Measurements from ENCODE around the gene CELF4.

CELF4 gene

GRCh38 chr18:37527395-37527794 lies 38.2 kb downstream of the CELF4 start:
- DNase-seq (ENCODE audit: extremely low read depth in 1 of 2, low read depth in 1 of 2) = no peak

GRCh38 chr18:37525262-37525585 lies 40.4 kb downstream of the CELF4 start:
- DNase-seq (ENCODE audit: extremely low read depth in 1 of 2, low read depth in 1 of 2) = no peak

- DNase-seq (ENCODE audit: extremely low read depth in 1 of 2, low read depth in 1 of 2) = no peak
These were observed 40.9 kb downstream of the CELF4 start for GRCh38 chr18:37524498-37525261.

- no peak for DNase-seq (ENCODE audit: extremely low read depth in 1 of 2, low read depth in 1 of 2)
These were observed 41.5 kb downstream of the CELF4 start for GRCh38 chr18:37524139-37524497.

GRCh38 chr18:37521510-37522465 lies 43.8 kb downstream of the CELF4 start:
- no peak for DNase-seq (ENCODE audit: extremely low read depth in 1 of 2, low read depth in 1 of 2)

- no peak for DNase-seq (ENCODE audit: extremely low read depth in 1 of 2, low read depth in 1 of 2)
These were observed 45.1 kb downstream of the CELF4 start for GRCh38 chr18:37520508-37520907.

- DNase-seq (ENCODE audit: extremely low read depth in 1 of 2, low read depth in 1 of 2) = no peak
These were observed 46.0 kb downstream of the CELF4 start for GRCh38 chr18:37519510-37520135.

- no peak for DNase-seq (ENCODE audit: extremely low read depth in 1 of 2, low read depth in 1 of 2)
These were observed 49.2 kb downstream of the CELF4 start for GRCh38 chr18:37516361-37516853.

- DNase-seq (ENCODE audit: extremely low read depth in 1 of 2, low read depth in 1 of 2) = no peak
These were observed 50.6 kb downstream of the CELF4 start for GRCh38 chr18:37514953-37515352.

GRCh38 chr18:37512400-37512799 lies 53.2 kb downstream of the CELF4 start:
- no peak for DNase-seq (ENCODE audit: extremely low read depth in 1 of 2, low read depth in 1 of 2)

GRCh38 chr18:37511721-37512298 lies 53.8 kb downstream of the CELF4 start:
- no peak for DNase-seq (ENCODE audit: extremely low read depth in 1 of 2, low read depth in 1 of 2)

- DNase-seq (ENCODE audit: extremely low read depth in 1 of 2, low read depth in 1 of 2) = no peak
These were observed 56.0 kb downstream of the CELF4 start for GRCh38 chr18:37509600-37509999.

- DNase-seq (ENCODE audit: extremely low read depth in 1 of 2, low read depth in 1 of 2) = no peak
These were observed 57.4 kb downstream of the CELF4 start for GRCh38 chr18:37508207-37508606.

- no peak for DNase-seq (ENCODE audit: extremely low read depth in 1 of 2, low read depth in 1 of 2)
These were observed 58.4 kb downstream of the CELF4 start for GRCh38 chr18:37507239-37507638.

GRCh38 chr18:37506001-37506400 lies 59.6 kb downstream of the CELF4 start:
- DNase-seq (ENCODE audit: extremely low read depth in 1 of 2, low read depth in 1 of 2) = no peak

- DNase-seq (ENCODE audit: extremely low read depth in 1 of 2, low read depth in 1 of 2) = no peak
These were observed 60.3 kb downstream of the CELF4 start for GRCh38 chr18:37505321-37505720.

- no peak for DNase-seq (ENCODE audit: extremely low read depth in 1 of 2, low read depth in 1 of 2)
These were observed 63.0 kb downstream of the CELF4 start for GRCh38 chr18:37502601-37503000.

GRCh38 chr18:37502036-37502435 lies 63.6 kb downstream of the CELF4 start:
- no peak for DNase-seq (ENCODE audit: extremely low read depth in 1 of 2, low read depth in 1 of 2)

- DNase-seq (ENCODE audit: extremely low read depth in 1 of 2, low read depth in 1 of 2) = no peak
These were observed 64.5 kb downstream of the CELF4 start for GRCh38 chr18:37501136-37501535.

GRCh38 chr18:37499913-37500312 lies 65.7 kb downstream of the CELF4 start:
- no peak for DNase-seq (ENCODE audit: extremely low read depth in 1 of 2, low read depth in 1 of 2)

GRCh38 chr18:37499044-37499443 lies 66.6 kb downstream of the CELF4 start:
- DNase-seq (ENCODE audit: extremely low read depth in 1 of 2, low read depth in 1 of 2) = no peak
